ENCODE data around the gene CINP. TPM values are rescaled to one million over a fixed set of nuclear protein-coding genes. Genes with fewer than 3 reads are reported as not detected.

Gene CINP
- total RNA-seq = 37.3 and 51.6 TPM in 2 replicates

DNA sequence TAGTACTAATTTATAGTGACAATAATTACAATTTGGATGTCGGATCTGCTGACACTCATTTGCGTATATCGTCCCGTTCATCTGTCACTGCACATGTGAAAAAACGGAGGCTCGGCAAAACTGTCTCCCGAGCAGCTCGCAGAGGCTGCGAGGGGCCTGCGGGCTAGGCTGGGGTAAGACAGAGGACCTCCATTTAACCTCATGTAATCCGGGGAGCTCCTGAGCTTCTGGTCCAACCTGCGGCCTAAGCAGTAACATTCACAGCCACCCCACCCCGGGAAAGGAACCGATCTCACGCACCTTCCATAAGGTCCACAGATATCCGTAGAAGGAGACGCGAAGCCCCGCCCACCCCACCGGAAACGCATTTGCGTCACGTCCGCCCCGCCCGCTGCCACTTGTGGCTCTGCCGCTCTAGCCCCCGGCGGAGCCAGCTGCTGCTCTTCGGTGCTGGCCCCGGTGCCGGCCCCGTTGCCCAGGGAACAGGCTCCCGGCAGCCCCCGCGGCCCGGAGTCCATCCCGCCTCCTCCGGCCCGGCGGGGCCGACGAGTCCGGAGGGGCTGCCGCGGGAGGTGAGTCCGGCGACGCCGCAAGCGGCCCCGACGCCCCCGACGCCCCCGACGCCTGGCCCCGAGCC, at the start of gene CINP, which contains the start of gene TECPR2:
Gene CINP (minus strand): TSS at position 346 of the 637 bp plus-strand sequence. CDS start 39 bp downstream, at position 307.
Gene TECPR2 (plus strand): TSS at position 397 of the 637 bp plus-strand sequence. CDS start 13,781 bp downstream, outside the sequence.
- no peak for DNase-seq (ENCODE audit: extremely low read depth, low read depth, low spot score)

DNA sequence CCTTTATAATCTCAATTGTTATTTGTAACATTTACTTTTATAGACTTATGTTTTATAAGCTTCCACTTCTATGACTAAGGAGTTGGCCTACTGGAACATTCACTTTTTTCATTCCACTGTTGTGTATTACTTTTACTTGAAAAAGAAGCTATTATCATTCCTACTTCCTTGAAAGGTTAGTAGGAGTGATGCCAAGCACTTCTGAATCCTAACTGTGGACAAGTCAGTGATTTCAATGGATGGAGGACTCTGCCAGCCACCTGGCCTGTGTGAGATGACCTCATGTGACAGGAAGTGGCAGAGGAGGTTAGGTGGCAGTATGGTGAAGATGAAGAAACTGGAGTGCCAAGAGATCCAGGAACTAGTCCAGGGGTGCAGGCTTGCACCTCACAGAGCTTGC, 46.0 kb upstream of the CINP start:
- DNase-seq (ENCODE audit: extremely low read depth, low read depth, low spot score) = no peak

DNA sequence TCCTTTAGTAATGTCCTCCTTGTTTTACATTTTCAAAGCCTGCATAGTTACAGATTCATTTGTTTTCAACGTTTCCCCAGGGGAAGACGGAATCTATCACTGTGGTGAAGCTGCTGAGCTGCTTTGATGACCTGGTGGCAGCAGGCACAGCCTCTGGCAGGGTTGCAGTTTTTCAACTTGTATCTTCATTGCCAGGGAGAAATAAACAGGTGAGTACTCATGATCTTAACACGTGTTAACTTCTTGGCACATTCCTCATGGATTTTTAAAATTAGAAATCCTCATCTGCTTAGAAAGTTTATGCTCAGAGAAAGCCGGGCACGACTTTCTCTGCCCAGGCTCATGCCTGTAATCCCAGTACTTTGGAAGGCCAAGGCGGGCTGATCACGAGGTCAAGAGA, 44.6 kb upstream of the CINP start:
- no peak for DNase-seq (ENCODE audit: extremely low read depth, low read depth, low spot score)

DNA sequence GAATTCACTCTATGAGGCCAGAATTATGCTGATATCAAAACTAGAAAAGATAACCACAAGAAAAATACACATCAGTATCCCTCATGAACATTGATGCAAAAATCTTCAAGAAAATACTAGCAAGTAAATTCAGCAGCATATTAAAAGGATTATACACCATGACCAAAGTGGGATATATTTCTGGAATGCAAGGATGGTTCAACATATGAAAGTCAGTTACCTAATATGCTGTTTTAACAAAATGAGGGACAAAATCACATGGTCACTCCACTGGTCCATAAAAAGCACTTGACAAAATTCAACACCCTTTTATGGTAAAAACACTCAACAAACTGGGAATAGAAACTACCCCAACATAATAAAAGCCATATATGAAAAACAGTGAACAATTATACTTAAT, 40.3 kb upstream of the CINP start:
- DNase-seq (ENCODE audit: extremely low read depth, low read depth, low spot score) = no peak

DNA sequence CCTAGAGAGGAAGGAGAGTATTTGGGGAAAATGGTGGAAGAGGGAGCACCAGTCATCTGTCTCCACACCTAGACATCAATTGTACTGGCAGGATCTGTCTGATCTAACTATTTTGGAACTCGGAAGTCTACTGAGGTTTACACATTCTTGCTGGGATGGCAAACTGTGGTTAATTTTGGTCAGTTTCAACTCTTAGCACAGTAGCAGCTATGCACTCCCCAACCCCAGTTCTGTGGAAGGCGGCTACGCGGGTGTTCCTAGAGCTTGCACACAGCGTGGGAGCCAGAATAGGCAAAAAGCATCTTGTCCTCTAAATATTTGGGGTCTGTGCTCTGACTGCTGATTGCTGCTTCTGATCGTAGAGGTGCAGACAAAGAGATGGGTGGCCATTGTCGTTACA, 33.8 kb upstream of the CINP start:
- no peak for DNase-seq (ENCODE audit: extremely low read depth, low read depth, low spot score)

DNA sequence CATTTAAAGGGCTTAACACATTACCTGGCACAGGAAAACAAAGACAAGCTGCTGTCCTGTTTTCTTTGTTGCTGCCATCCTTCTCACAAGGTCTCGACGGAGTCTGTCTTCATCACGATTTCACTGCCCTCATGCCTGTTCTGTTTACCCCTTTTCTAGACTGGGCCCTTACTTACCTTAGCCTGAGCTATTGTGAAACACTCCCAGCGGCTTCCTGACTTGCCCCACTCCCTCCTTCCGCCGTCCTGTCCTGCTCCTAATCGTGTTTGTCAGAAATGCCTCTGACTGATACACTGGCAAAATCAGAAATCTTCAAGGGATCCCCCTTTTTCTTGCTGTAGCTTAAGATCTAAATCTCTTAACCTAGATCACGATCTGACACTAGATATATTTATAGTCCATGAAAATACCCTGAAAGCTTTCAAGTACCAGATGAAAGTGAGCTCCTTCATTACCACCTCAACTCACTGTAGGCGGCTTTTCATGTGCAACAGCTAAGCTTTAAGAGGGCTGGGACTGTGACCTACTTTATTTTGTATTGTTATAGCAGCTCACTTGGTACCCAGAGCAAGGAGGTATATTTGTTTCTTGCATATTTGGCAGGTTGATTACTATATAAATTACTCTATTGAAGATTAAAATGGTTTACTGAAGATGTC, 32.2 kb upstream of the CINP start:
- DNase-seq (ENCODE audit: extremely low read depth, low read depth, low spot score) = no peak

DNA sequence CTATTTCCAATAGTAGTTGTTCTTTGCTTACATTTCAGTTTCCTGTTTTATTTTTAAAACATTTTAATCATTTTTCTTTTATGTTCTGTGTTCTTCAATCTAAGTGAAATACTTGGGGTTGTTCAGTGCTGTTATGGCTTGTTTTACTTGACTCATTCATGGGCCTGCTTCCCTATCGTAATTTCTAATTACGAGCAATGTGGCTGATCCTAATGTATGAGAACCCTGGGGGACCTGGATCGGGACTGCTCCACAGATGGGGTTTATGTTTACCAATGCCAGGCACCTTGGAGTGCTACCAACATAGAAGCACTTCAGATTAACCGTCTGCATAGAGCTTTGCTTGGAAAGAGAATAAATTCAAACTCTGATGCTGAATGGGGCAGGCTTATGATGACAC, 29.8 kb upstream of the CINP start:
- no peak for DNase-seq (ENCODE audit: extremely low read depth, low read depth, low spot score)

DNA sequence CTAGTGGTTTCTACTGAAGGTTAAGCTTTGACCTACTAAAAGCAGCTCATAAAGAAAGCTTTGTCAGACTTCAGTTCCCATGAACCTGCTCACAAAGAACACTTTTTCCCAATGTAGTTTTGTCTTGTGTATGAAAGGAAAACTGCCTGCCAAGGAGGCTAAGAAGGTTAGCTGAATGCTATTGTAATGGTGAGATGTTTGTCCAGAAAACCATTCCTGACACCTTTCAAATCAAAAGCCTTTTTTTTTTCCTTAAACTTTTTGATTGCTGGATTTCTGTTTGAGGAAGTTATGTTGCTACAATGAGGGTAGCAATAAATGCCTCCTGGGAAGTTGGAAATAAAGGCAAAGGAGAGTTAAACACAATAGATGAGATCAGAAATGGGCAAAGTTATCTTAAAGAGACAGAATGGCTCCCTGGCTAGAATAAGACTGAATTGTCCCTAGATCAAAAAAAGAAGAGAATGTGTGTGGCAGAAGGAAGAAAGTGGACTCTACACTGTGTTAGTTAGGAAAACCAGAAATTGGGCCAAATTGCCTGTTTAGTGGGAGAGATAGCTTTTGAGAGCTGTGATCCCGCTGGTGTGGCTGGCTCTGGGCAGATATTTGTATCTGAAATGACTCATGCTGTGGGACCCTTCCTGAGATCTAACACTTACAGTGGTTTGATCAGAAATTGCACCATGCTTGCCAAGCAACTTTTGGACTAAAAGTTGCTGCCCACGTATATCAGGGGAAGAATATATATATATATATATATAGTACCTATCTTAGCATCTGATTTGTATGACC, 27.6 kb upstream of the CINP start:
- DNase-seq (ENCODE audit: extremely low read depth, low read depth, low spot score) = peak; percentile 5

DNA sequence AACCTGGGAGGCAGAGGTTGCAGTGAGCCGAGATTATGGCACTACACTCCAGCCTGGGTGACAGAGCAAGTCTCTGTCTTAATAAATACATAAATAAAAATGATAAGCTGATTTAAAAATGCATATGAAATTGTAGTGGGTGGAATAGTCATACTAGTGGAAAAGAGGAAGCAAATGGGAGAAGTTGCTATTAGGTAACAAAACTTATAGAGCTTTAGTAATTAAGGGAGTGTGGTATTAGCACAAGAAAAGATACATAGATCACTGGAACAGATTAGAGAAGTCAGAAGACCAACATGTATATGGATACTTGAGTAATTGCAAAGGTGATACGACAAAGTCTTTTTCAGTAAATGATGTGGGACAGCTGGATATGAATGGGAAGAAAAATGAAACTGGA, 26.6 kb upstream of the CINP start:
- no peak for DNase-seq (ENCODE audit: extremely low read depth, low read depth, low spot score)

DNA sequence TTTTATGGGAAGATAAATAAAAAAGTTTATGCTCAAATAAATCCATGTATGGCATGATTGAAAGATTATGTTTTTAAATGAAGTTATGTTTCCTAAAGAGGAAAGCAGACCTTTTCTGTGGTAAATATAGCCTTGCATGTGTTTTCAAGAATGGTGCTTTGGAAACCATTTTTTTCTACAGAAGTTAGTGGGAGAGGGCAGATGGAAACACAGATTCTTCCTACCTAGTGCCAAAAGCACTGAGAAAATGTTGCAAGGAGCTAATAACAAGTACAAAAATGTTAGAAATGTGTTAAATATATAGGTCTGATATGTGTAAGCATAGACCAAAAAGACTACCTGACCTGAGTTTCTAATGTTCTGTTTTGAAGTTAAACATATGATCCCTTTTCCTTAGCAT, 24.4 kb upstream of the CINP start:
- DNase-seq (ENCODE audit: extremely low read depth, low read depth, low spot score) = no peak

DNA sequence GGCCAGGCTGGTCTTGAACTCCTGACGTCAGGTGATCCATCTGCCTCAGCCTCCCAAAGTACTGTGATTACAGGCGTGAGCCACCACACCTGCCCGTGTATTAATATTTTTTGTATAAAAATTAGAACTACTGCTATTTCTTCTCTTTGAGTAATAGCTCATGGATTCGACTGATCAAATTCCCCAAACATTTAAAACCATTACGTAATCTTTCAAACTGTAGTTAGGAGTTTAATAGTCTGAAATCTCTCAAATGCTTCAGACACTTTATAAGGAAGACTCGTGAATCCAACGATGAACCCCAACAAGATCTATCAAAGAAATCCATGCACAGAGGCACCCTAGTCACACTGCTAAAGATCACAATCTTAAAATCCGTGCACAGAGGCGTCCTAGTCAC, 16.1 kb upstream of the CINP start:
- DNase-seq (ENCODE audit: extremely low read depth, low read depth, low spot score) = no peak

DNA sequence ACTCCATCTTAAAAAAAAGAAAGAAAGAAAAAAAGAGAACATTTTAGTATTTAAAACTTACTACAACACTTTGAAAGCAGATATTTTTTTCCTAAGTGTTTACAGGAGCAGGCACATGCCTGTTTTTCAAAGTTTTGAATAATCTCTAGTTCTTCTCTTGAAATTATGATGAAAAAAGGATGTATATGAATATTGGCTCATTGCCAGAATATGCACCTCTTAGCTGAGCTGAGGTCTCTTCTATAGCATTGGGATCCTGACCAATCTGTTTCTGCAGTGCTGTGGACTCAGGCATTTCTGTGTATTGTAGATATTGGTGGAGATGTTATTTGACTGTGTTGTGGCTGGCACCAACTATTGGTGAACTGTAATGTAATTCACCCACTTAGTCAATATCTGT, 15.0 kb upstream of the CINP start:
- DNase-seq (ENCODE audit: extremely low read depth, low read depth, low spot score) = no peak

DNA sequence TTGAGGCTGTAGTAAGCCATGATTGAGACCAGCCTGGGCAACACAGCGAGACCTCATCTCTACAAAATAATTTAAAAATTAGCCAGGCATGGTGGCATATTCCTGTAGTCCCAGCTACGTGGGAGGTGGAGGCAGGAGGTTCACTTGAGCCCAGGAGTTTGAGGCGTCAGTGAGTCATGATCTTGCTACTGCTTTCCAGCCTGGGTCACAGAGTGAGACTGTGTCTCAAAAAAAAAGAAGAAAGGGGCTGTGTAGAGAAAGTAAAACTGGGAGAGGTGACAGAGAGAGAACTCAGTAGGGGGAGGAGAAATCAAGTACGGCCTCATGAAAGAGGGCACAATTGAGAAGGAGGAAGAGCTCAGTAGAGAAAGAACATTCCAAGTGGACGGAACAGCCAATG, 12.4 kb upstream of the CINP start:
- DNase-seq (ENCODE audit: extremely low read depth, low read depth, low spot score) = no peak

DNA sequence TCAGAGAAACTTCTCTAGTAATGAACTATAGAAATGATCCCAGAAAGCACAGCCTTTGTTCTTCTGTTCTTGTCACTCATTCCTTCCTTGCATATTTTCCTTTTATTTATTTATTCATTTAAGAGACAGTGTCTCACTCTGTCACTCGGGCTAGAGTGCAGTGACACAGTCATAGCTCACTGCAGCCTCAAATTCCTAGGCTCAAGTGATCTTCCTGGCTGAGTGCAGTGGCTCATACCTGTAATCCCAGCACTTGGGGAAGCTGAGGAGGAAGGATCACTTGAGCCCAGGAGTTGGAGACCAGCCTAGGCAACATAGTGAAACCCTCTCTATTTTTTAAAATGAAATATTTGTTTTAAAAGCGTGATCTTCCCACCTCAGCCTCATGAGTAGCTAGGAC, 11.6 kb upstream of the CINP start:
- DNase-seq (ENCODE audit: extremely low read depth, low read depth, low spot score) = no peak

DNA sequence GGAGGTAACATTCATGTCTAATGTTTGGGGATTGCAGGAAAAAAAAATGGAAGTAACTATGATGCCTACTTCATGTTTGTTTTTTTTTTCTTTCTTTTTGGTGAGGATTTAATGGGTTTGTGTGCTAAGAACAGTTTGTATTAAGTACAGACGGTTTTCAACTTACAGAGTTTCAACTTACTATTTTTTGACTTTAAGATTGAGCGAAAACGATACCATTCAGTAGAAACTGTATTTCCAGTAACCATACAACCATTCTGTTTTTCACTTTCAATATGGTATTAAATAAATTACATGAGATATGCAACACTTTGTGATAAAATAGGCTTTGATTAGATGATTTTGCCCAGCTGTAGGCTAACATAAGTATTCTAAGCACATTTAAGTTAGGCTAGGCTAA, 10.4 kb upstream of the CINP start:
- DNase-seq (ENCODE audit: extremely low read depth, low read depth, low spot score) = no peak

DNA sequence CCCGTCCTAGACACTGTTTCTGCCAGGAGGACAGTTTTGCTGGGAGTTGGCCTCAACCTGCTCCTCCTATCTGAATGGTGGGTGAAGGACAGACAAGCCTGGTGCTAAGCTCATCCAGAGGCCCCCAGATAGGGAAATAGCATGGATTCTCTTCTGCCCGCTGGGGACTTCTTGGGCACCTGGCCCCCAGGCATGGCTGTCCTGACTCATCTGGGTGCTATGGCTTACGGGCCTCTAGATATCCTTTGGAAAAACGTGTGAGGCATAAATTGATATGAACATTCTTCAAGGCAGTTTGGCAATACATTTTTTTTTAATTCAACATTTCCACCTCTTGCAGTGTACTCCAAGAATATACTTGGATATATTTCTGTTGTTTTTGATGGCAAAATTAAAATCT, 8.7 kb upstream of the CINP start:
- DNase-seq (ENCODE audit: extremely low read depth, low read depth, low spot score) = no peak

DNA sequence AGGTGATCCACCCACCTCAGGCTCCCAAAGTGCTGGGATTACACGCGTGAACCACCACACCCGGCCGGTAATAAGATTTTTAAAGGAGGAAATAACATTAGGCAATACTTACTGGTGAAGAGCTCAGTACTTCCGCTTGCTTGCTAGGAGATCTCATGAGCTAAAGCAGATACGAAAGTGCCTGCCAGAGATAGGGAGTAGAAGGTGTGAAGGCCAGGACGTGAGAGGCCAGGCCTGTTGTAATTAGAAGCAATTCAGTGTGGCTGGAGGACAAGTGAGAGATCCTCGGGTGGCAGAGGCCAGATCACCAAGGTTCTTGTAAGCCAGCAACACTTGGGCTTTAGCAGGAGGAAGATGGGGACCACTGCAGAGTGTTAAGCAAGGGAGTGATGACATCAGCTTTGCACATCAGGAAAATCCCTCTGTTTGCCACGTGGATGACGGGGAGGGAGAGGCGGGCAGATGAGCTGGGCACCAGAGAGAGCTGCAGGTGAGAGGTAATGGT, 7.7 kb upstream of the CINP start:
- no peak for DNase-seq (ENCODE audit: extremely low read depth, low read depth, low spot score)

DNA sequence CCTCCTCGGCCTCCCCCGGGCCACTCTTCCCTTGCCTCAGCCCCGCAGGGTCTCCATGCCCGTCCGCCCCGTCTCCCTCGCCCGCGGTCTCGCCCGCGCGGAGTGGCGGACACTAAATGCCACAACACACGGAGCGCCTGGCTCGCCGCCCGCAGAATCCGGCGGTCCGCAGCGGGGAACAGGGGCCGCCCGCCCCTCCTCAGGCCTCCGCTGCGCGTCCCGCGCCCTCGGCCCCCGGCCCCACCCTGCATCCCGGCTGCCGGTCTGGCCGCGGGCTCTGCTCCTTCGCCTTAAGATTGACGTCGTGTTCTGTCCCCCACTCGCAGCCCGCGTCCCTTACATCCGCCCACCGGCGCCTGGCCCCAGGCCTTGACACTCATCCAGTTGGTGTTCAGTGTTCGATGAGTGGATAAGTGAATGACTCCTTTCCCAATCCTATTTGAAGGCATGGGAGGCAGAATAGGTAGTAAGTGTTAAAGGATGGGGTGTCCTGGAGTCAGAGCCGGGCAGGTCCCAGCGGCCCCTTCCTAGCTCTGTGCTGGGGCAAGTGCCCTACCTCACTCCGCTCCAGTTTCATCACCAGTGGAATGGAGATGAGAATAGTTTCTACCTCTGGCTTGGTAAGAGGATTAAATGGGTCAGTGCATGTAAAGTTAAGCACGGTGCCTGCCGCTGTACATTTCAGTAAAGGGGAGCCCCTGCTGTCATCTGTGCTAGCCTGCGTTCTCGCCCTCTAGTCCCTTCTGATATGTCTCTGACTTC, 673 bp upstream of the CINP start:
- DNase-seq (ENCODE audit: extremely low read depth, low read depth, low spot score) = no peak

DNA sequence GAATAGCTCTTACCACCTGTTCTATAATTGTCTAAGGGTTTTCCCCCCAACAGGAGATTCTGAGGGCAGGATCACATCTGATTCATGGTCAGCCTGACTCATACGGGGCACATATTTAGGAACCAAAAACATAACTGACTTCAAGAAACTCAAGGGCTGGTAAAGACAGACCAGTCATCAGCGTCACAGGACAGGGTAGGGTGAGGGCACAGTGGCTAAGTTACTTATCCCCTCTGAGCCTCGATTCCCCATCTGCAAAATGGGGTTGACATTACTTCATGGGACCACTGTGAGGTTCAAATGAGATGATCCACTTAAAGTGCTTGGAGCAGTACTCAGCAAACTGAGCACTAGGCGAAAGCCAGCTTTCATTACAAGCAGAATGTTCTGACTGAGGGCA, 606 bp downstream of the CINP start:
- no peak for DNase-seq (ENCODE audit: extremely low read depth, low read depth, low spot score)

DNA sequence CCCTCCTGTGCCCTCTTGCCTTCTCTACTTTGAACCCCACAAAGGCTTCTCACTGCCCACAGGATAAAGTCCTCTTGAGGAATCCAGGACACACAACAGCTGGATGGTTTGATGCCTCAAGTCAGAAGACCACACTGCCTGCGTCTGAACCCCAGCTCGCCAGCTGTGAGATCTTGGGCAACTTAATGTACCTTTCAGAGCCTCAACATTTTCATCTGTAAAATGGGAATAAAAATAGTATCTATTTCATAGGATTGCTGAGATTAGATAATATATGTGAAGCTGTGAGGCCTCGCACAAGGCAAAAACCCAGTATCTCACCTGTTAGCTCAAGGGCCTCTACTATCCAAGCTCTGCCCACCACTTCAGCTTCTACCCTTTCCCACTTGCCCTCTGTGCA, 2.3 kb downstream of the CINP start:
- DNase-seq (ENCODE audit: extremely low read depth, low read depth, low spot score) = no peak

DNA sequence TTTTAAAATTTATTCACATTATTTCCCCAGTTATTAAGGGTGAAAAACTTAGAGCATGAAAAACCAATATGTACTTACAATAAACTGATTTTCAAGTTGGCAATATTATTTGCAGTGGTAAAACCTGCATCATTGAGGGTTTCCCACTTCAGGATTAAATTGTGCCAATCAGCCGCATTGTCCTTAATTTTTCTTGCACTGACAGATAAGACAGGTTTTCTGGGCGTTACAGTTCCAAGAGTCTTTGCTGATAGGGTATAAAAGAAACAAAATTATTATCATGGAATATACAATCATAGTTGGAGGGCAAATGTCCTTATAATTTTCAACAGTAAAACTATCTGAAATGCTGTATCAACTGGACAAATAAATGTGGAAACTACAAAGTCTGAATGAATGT, 3.3 kb downstream of the CINP start:
- no peak for DNase-seq (ENCODE audit: extremely low read depth, low read depth, low spot score)
